OCI-LY3 (cell line): Measurements from ENCODE around the gene NTN5.

ENCODE experiments used
- CTCF ChIP-seq: fragments of 200-600, 300-600 bp; sonication (generic); IDR thresholded peaks from 2 replicates; pipeline ENCODE4 v1.5.1; 2014; ENCODE audit warnings: antibody characterized with exemption, low read length, low read depth
- EZH2phosphoT487 ChIP-seq: fragments of 200-600 bp; shearing (Covaris generic); IDR thresholded peaks from 2 replicates; pipeline ENCODE4 v1.6.1; 2018; ENCODE audit warnings: antibody characterized with exemption, mixed run types, low read depth

- TF ChIP-seq CTCF: no peak
- TF ChIP-seq EZH2phosphoT487: no peak
Measured at GRCh38 chr19:48668761-48669160, 4.1 kb downstream of the NTN5 start.
